NCI-H345 treated with DMSO at 0.1 percent for 48 hours (cell line): ENCODE results near the gene CHAC1.
A peak's percentile ranks its signal among the peaks of the same experiment; 100 is the strongest.
"Not testable (repeated sequence)": the region's sequence is repeated elsewhere in the genome, so short reads cannot be mapped to it uniquely, and the experiment has no call there.

ENCODE experiments used
- DNase-seq: peaks from one replicate; lab custom pipeline; 2025; ENCODE audit not compliant: unreplicated experiment; lab: John Stamatoyannopoulos, UW

CHAC1 gene

GRCh38 chr15:40936709-40937666 is 16.3 kb upstream of the CHAC1 start:
- DNase-seq, result no peak

GRCh38 chr15:40937762-40938535 is 15.3 kb upstream of the CHAC1 start:
- no peak for DNase-seq

GRCh38 chr15:40938536-40938870 is 14.8 kb upstream of the CHAC1 start:
- no peak for DNase-seq

GRCh38 chr15:40940296-40940801 is 12.9 kb upstream of the CHAC1 start:
- no peak for DNase-seq

GRCh38 chr15:40941068-40941527 is 12.2 kb upstream of the CHAC1 start:
- no peak for DNase-seq

GRCh38 chr15:40941528-40942336 is 11.5 kb upstream of the CHAC1 start:
- DNase-seq, result peak; percentile 22

- DNase-seq, result no peak
Measured at GRCh38 chr15:40942337-40942854, 10.9 kb upstream of the CHAC1 start.

GRCh38 chr15:40942878-40943277 is 10.4 kb upstream of the CHAC1 start:
- DNase-seq, result no peak

- no peak for DNase-seq
Measured at GRCh38 chr15:40943764-40944365, 9.4 kb upstream of the CHAC1 start.

GRCh38 chr15:40944510-40945296 is 8.6 kb upstream of the CHAC1 start:
- no peak for DNase-seq

- no peak for DNase-seq
Measured at GRCh38 chr15:40948706-40949473, 4.4 kb upstream of the CHAC1 start.

- DNase-seq, result no peak
Measured at GRCh38 chr15:40949756-40950207, 3.5 kb upstream of the CHAC1 start.

GRCh38 chr15:40951764-40952163 is 1.5 kb upstream of the CHAC1 start:
- DNase-seq, result no peak

GRCh38 chr15:40952301-40952900 is 870 bp upstream of the CHAC1 start:
- no peak for DNase-seq

- DNase-seq, result no peak
Measured at GRCh38 chr15:40953713-40954074, 423 bp downstream of the CHAC1 start.

- not testable (repeated sequence) for DNase-seq
Measured at GRCh38 chr15:40954158-40954848, 1.0 kb downstream of the CHAC1 start.

GRCh38 chr15:40955141-40955903 is 2.1 kb downstream of the CHAC1 start:
- no peak for DNase-seq
